Breast epithelium (tissue), 4 donors: Measurements from ENCODE around the gene SEC14L5. TPM values are rescaled to one million over a fixed set of nuclear protein-coding genes. Genes with fewer than 3 reads are reported as not detected.
A peak's percentile ranks its signal among the peaks of the same experiment; 100 is the strongest.

Source experiments
- DNase-seq, 2 donors: peaks; one replicate each; pipeline ENCODE4 v3.0.0-alpha.2; 2019; ENCODE audit warnings: low spot score in 2 of 2
- H3K27ac ChIP-seq, 2 donors: fragments of 200-600 bp; sonication (generic) in 1 of 2; one replicate each; pipeline ENCODE4 v1.5.1; 2016 to 2019; ENCODE audit warnings: mild to moderate bottlenecking in 1 of 2
- H3K27me3 ChIP-seq, 2 donors: fragments of 200-600 bp; sonication (generic) in 1 of 2; one replicate each; pipeline versions ENCODE4 v1.5.1 to v1.6.0; 2017 to 2019; ENCODE audit warnings: control low read depth in 1 of 2, mild to moderate bottlenecking in 1 of 2
- H3K36me3 ChIP-seq: fragments of 200-600 bp; one replicate; pipeline ENCODE4 v1.5.1; 2019
- H3K4me1 ChIP-seq, 2 donors: fragments of 200-600 bp; sonication (generic); one replicate each; pipeline ENCODE4 v1.5.1; 2016 to 2019; ENCODE audit warnings: control low read depth in 1 of 2
- H3K4me3 ChIP-seq, 3 donors: fragments of 200-600 bp; sonication (generic); 1 replicate in 2 of 3; 2 replicates in 1 of 3; pipeline ENCODE4 v1.5.1; 2016 to 2019; ENCODE audit warnings: mild to moderate bottlenecking in 3 of 3, moderate library complexity in 2 of 3
- H3K9me3 ChIP-seq, 2 donors: fragments of 200-600 bp; sonication (generic) in 1 of 2; one replicate each; pipeline ENCODE4 v1.5.1; 2016 to 2019; ENCODE audit warnings: control low read depth in 1 of 2
- CTCF ChIP-seq, 3 donors: fragments of 450-650 bp; IDR thresholded peaks; one replicate each; pipeline ENCODE4 v1.5.1; 2016 to 2017; ENCODE audit warnings: antibody characterized with exemption in 3 of 3, mild to moderate bottlenecking in 3 of 3, moderate library complexity in 3 of 3
- POLR2A ChIP-seq: fragments of 450-650 bp; IDR thresholded peaks from one replicate; pipeline ENCODE4 v1.6.1; 2016; ENCODE audit warnings: antibody characterized with exemption, mild to moderate bottlenecking, moderate library complexity
- POLR2AphosphoS5 ChIP-seq, 3 donors: sonication (generic); formaldehyde crosslinking; IDR thresholded peaks; one replicate each; pipeline ENCODE4 v1.6.1; 2017; ENCODE audit warnings: antibody characterized with exemption in 3 of 3
- intact Hi-C: fragments of 100-400 bp; cut with DNase I; formaldehyde crosslinking; loops from one replicate; pipeline ENCODE4 v1.15.1; 2023; ENCODE audit warnings: low total_unique reads
- total RNA-seq, 3 donors: library from RNA; depleted of rRNA; stranded (reverse); fragments of >200 nt; gene quantifications; one replicate each; pipeline ENCODE4 v1.1.0, GENCODE V29; 2016

Gene SEC14L5
- total RNA-seq, 3 donors from 2014 or later, result 0.33 to 1.3 (median 0.59) TPM

- peak; percentile 85 to 94 for DNase-seq
- Histone ChIP-seq H3K4me3 (peak within 1 kb of the TSS; percentile 65 to 99 (median 88)), H3K27me3 (no peaks in the 10 kb centered on the region), H3K27ac (peak within 1 kb of the TSS; percentile 37 to 73), H3K36me3 (no peaks in the 10 kb centered on the region), H3K4me1 (no peaks in the 10 kb centered on the region), H3K9me3 (no peaks in the 10 kb centered on the region)
- TF ChIP-seq POLR2A, result no peak
- TF ChIP-seq POLR2AphosphoS5 (IDR thresholded peaks at IDR 0.05), result peak; percentile 95 to 96 (median 96)
- intact Hi-C loops, result no loop called here
These were observed 75.4 kb downstream of the SEC14L5 start, which contains the start of gene NAGPA for GRCh38 chr16:5033256-5034166. Gene NAGPA, minus strand, starts transcription at chr16:5033935. Its CDS starts 21 bp downstream, at chr16:5033914.

DNA sequence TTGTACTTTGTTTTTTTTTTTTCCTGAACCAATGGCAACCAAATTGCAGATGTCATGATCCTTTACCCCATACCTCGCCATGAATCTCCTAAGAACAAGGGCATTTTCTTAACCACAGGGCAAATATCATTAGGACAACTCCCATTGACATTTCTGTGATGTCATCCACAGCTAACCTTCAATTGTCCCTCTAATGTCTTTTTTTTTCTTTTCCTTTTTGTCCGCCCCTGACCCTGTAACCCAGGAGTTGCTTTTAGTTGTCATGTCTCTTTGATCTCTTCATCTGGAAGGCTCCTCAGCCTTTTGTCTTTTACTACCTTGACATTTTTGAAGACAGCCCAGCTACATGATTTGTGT lies 76.0 kb downstream of the SEC14L5 start:
- Histone ChIP-seq H3K4me3 (peak overlapping the region; percentile 65 to 99 (median 88)), H3K9me3 (no peaks in the 10 kb centered on the region), H3K27ac (peak overlapping the region; percentile 37 to 73), H3K36me3 (no peaks in the 10 kb centered on the region), H3K27me3 (no peaks in the 10 kb centered on the region), H3K4me1 (no peaks in the 10 kb centered on the region)
- DNase-seq, result no peak
- intact Hi-C loops, result no loop called here
- TF ChIP-seq CTCF (IDR thresholded peaks at IDR 0.05) (no peak), POLR2AphosphoS5 (IDR thresholded peaks at IDR 0.05) (no peak), POLR2A (no peak)

DNA sequence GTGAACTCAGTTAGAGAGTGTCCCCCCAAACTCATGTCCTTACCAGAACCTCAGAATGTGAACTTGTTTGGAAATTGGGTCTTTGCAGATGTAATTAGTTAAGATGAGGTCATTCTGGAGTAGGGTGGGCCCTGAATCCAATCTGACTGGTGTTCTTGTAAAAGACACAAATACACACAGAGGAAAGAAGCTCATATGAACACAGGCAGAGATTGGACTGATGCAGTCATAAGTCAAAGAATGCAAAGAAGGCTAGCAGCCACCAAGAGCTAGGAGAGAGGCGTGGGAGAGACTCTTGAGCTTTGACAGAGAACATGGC lies 77.7 kb downstream of the SEC14L5 start:
- no peaks in the 10 kb centered on the region for H3K4me1 ChIP-seq
- DNase-seq, result no peak
- no peak for TF ChIP-seq CTCF (IDR thresholded peaks at IDR 0.05)
- no peak for TF ChIP-seq POLR2AphosphoS5 (IDR thresholded peaks at IDR 0.05)
- no peak for TF ChIP-seq POLR2A
- H3K36me3 ChIP-seq, result no peaks in the 10 kb centered on the region
- no peak overlapping the region for H3K4me3 ChIP-seq
- H3K27me3 ChIP-seq, result no peaks in the 10 kb centered on the region
- H3K27ac ChIP-seq, result no peak overlapping the region
- intact Hi-C loops, result no loop called here
- H3K9me3 ChIP-seq, result no peaks in the 10 kb centered on the region

DNA sequence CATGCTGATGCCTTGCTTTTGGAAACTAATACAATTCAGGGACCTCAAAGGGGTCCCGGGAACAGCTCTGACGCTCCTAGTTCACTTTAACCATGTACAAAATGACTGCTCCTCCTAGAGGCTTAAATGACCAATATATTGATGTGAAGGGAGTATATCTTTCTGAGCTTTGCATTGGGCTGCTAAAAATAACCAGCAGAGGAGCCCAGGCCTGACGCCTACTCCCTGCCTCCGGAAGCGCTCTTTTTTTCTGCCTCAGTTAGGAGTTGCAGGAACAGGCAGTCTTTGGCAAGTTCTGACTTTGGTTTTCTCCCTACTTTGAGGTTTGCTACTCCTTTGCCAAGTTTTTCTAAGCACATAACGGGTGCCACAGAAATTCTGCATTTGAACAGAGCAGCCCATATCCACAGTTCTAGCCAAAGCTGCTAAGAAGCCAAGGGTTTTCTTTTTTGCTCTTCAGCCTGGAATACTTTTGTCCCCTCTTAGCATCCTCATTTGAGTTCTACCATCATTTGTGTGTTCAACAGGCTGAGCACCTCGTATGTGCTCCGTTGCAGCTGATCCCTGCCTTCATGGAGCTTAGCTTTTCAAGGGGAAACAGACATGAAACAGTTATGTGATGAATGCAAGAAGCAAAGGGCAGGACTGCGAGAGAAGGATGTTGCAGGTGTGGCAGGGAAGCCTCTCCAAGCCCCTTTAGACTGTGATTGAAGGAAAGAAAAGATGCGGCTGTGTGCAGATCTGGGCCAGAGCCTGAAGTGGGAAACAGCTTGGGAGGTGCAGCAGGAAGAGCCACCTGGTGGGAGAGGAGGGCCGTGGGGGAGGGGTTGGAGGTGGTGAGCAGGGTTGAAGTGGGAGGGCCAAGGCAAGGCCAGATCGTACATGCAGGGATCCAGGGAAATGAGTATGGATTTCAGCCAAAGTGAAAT lies 78.4 kb downstream of the SEC14L5 start:
- TF ChIP-seq POLR2AphosphoS5 (IDR thresholded peaks at IDR 0.05) (no peak), CTCF (IDR thresholded peaks at IDR 0.05) (no peak), POLR2A (no peak)
- Histone ChIP-seq H3K27ac (no peak overlapping the region), H3K4me1 (no peaks in the 10 kb centered on the region), H3K36me3 (no peaks in the 10 kb centered on the region), H3K9me3 (no peaks in the 10 kb centered on the region), H3K4me3 (no peak overlapping the region), H3K27me3 (no peaks in the 10 kb centered on the region)
- intact Hi-C loops, result no loop called here
- DNase-seq, result no peak

- no peak overlapping the region for H3K4me3 ChIP-seq
- no peaks in the 10 kb centered on the region for H3K9me3 ChIP-seq
- no peak for DNase-seq
- TF ChIP-seq POLR2A (no peak), POLR2AphosphoS5 (IDR thresholded peaks at IDR 0.05) (no peak), CTCF (IDR thresholded peaks at IDR 0.05) (no peak)
- H3K36me3 ChIP-seq, result no peaks in the 10 kb centered on the region
- H3K27me3 ChIP-seq, result no peaks in the 10 kb centered on the region
- no peaks in the 10 kb centered on the region for H3K4me1 ChIP-seq
- no peak overlapping the region for H3K27ac ChIP-seq
- intact Hi-C loops, result no loop called here
These were observed 82.3 kb downstream of the SEC14L5 start for GRCh38 chr16:5040451-5040850.
